Activated CD4-positive, CD25-positive, alpha-beta regulatory T cell treated with anti-CD3 and anti-CD28 coated beads, Interleukin-2, amount 50 U/mL, for 24 hours (primary cell): ENCODE results near the gene PDE11A.
A peak's percentile ranks its signal among the peaks of the same experiment; 100 is the strongest.

Experiments
- ATAC-seq, 2 donors: fragments of 150-1000 bp; cut with Tn5 transposase; one replicate each; pipeline ENCODE4 v1.10.0; 2021; ENCODE audit warnings: mild to moderate bottlenecking in 1 of 2, moderate library complexity in 1 of 2

PDE11A gene

DNA sequence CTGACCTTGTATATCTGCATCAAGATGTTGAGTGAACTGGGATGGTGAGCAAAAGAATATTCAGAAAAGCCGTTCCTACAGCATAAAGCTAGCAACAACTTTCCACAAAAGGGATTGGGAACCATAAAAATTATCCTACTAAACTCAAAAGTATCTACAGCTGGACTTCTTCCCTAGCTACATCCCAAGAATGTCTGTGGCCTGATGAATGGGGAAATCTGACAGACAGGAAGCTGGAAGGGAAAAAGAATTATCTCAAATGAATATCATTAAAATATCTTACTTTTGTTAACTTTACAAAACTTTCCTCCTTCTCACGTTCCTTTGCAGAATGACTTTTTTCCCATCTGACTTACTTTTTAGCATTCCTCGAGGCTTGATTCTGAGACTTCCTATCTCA, 150.9 kb downstream of the PDE11A start:
- ATAC-seq = no peak

DNA sequence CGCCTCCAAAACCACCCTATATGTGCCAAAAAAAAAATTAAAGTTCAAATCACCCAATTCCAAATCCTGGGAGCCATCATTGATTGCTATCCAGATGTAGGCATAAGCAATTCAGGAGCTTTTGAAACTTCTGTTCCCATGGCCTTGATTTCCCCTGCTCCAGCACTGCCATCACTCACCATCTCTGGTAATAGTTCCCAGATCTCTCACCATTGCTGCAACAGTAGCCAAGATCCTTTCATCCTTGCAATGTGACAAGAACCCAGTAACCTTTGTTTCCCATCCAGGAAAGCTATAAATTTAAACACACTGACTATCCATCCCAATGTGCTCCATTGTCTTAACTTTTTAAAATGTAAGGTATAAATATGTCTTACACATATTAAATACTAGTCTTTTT, 155.4 kb downstream of the PDE11A start:
- ATAC-seq = no peak

DNA sequence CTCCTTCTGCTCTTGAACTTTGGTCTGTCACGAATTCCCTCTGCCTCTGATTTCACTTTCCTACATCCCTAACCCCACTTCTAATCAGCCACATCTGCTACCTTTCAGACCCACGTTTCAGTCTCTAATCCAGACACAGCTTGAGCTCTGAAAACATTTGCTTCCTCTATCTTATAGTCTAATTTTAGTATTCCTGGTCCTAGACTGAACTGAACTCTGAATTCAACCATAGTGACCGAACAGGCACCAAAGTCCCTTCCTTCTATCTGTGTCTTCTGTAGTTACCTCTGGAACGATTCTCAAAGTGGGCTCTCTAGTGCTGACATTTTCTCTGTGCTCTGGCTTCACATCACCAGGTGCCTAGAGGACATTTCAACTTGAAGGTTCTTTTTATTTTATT, 156.2 kb downstream of the PDE11A start:
- no peak for ATAC-seq

DNA sequence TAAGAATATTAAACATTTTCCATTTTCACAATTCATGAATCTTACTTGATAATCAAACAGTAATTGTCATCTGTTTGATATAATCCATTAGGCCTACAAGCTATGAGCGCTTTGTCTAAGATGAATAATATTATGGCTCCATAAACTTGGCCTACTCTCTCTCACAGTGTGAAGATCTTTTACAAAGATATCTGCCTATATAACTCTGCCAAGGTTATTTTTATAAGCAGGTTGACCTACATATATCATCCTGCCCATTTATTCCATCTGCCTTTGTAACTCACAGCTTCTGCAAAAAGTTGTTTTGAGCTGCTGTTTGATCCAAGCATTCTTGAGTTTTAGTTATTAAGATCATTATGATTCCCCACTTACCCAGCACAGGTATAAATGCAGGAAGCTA, 158.3 kb downstream of the PDE11A start:
- ATAC-seq = no peak

DNA sequence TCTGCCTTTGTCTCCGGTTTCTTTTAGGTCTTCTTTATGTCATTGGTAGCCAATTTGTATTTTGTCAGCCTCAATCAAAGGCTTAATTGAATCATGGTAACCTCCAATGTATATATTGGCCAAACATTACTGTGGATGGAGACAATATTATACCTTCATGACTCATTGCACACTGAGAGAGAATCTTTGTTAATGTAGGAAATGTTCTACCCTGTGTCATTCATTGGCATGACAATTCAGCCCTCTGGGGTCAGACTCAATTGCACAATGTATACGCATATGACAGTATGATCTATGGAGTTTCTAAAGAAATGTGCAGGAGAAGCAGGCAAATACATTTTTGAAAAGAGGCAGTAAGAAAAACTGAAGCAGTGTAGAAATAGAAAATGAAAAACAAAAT, 162.6 kb downstream of the PDE11A start:
- no peak for ATAC-seq

DNA sequence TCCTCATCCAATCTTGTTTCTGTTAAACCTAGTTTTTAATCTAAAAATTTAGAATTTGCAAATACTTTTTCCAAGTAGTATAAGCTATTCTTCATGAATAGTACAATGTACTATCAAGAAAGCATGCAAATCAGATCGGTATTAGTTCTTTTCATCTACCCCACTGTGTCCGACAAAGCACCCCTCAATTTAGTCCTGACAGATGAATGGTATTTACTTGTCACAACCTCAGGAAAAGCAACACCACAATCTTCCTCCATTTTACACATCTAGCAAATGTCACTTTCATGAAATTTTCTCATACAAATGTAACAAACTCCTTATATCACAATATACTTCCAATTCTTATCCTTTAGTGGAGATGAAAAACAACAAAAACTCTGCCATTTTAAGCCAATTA, 163.8 kb downstream of the PDE11A start:
- no peak for ATAC-seq

DNA sequence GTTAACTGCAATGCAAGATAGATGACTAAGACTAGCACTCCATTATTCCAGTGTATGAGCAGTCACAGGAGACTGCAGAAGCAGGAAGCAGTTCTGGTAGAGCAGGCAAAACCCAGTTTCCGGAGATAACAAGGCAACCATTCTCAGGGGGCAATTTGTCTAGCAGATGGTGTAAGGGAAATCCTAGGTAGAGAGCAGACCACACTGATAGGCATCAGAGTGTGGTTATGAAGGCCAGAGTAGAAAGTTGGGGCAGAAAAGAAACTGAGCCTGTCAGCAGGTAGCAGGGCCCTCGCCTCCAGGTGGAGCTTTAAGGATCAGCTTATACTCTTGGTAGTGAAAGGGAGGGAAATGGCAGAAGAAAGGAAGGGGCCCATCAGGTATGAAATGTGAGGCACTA, 164.4 kb downstream of the PDE11A start:
- no peak for ATAC-seq

DNA sequence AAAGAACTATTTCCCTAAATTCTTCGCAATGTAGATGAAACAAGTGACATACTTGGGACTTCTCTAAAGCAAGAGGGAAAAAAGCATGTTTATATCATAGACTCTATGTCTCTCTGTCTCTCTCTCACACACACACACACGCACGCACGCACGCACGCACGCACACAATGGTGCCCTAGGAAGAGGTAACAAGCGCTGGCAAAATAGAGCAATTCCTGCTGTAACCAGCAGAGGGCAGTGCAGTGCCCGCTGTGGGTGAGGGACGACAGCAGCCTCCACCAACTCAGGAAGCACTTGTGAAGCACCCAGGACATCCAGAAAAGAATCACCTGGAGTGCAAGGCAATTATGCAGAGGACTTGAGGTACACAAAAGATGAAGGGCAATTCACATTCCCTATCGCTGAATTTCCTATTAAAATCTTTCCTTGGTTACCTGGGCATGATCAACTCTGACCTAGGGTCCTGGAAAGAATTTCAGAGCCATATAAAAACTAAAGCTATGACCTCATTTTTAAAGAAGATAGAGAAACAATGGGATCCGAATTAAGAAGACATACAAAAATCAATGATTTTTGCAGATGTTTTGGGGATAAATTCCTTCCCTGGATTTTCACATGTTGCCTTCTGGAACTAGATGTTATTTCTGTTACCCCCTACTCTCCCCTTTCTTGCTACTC, 166.4 kb downstream of the PDE11A start:
- ATAC-seq = peak; percentile 48 to 63

DNA sequence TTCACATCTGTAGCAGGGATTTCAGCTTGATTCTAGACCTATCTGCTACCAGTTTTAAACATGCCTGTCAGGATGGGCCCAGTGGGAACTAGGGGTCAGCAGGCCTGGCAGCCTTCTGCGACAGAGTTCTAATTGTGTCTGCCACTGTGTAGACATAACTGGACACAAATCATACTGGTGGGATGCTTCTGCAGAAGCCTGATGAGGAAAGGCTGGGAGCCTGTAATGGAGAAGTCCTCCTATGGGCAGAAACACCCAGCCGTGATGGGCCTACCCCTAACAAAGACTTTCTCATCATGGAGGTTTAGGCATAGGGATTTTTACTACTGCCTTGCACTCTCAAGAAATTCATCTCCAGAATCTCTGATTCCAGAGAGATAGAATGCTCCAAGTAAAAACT, 166.9 kb downstream of the PDE11A start:
- ATAC-seq = no peak

DNA sequence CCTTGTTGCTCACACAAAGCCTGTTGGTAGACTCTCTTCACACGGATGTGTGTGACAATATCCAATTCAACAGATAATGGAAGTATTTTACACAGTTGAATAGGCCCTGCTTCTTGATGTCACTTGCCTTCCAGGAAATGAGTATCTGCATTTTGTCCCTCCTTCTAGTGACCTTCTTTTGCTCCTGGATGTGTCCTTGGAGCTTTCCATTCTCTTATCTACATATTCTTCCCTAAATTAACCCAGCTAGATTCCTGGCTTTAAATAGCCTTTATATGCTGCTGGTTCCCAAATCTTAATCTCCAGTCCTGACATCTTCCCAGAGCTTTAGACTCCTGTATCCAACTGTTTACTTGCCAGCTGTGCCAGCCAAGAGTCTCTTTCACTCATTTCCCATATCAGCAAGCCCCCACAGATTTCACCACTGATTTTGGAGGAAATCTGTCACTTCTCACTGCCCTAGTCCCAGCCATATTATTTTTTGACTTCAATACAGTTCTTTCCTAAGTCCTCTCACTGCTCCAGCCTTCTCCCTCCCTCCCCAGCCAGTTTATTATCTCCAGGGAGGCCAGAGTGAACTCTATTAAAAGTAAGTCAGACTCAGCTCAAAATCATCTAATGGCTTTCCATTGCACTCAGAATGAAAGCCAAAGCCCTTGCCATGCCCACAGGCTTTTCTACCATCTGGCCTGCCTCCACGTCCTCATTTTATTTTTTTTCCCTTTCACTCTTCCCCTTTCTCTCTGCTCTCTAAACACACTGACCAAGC, 170.0 kb downstream of the PDE11A start:
- ATAC-seq = no peak

DNA sequence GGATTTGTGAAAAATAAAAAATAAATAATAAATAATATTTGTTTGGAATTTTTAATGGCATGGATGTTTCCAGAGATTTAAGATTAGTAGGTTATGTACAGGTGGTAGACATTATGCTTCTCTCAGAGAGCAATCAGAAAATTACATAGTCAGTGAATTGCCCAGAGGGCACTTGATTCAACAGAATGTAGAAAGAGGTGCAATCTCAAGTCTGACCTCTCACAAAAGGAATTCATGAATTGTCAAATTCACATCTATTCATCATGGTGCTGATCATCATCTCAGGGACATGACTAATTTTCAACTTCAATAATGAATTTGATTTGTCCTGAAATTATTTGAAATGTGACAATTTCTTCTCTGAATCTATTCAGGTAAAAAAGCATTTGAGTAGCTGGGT, 172.5 kb downstream of the PDE11A start:
- ATAC-seq = no peak

DNA sequence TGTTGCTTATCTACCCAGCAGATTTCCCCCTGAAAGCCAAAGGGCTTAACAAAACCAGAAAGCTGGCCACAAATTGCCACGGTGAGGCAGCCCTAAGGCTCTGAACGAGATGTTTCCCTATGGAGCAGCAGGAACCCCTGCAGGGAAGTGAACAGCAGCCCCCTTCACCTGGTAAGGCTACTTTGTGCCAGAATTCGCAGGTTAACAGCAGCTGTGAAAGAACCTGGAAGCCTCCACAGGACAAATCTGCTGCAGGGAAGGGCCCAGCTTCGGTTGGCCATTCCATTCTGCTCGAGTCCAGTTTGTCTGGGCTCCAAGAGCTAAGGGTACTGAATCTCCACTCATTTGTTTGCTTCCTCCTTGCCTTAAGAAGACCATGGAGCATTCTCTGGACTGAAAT, 175.3 kb downstream of the PDE11A start:
- no peak for ATAC-seq

DNA sequence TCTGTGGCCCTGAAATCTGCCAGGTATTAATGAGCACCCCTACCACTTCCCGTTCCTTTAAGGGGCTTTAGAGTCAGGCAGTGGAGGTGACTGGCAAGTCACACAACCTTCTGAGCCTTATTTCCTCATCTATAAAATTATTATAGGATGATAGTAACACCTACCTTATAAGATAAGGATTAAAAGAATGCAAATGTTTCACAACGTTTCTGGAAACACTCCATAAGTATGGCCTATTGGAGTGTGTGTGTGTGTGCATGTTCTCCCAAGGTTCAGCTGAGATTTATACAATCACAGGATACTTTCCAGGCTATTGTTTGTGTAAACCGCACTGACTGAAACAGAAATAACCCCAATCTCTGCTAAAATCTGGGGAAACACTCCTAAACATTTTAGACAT, 176.0 kb downstream of the PDE11A start:
- ATAC-seq = no peak

DNA sequence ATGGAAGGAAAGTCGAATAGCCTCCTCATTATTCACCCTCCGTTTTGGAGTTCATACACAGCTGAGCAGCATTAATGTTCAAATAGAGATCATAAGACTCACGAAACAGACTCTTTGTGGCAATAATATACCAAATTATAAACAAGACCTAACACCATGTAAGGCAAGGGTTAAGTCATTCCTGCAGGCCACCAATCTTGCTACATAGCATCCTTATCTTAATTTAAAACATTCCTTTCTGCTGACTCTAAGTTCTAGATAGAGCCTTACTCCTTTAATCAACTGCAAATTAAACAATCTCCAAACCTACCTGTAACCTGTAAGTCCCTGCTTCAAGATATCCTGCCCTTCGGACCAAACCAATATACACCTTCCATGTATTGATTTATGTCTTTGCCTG, 178.0 kb downstream of the PDE11A start:
- no peak for ATAC-seq

DNA sequence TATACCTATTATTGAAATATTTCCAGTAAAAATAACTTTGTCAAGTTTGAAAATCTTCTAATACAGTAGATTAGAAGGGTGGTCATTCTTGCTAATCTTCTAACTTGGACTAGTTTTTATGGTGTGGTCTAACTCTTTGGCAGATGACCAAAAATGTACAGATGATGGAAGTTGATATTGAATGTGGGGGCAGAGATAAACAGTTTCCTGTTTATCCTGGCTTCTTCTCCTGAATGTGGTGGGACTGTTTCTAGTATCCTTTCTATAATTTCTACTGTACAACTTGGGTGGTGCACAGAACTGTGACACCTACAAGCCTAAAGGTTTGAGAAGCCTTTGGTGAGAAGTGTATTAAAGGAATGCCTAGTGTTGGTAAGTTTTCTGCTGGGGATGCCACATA, 178.7 kb downstream of the PDE11A start:
- no peak for ATAC-seq

DNA sequence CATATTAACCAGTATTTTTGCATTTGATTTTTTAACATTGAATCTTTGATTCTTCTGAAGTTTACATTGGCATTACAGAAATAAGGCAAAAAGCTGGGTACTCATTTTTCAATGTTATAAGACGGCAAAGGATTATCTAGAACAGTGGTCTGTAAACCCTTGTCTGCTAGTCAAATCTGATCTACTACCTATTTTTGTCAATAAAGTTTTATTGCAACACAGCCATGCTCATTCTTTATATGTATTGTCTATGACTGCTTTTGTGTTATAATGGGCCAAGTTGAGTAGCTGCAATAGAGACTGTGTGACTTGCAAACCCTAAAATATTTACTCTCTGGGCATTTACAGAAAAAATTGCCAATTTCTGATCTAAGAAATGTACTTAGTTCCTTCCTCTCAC, 181.0 kb downstream of the PDE11A start:
- no peak for ATAC-seq

DNA sequence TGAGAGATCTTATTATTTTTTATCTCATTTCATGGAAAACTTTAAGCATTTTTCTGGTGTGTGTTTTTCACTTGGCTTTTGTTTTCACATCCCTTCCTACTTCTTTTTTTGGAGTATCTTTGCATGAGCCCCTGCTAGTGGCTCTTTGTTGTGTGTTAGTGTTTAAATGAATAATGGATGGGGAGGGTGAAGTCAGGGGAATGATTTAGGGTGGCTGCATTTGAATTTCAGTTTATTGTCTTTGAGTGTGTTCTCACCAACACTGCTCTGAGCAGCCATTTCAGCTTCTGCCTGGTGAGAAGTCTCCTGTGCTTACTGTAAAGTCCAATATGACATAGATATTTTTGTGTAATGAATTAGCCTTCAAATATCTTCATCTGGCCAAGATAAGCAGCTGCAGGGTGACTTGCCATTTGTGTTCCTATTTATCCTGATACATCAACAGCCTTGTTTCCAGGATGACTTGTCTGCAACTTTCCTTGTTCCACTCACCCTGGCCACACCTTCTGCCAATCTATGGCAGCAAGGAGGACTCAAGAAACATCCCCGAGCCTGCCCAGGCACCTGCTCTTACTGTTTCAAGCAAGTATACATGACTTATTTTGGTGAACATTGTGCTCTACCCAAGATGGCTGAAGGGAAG, 182.6 kb downstream of the PDE11A start:
- ATAC-seq = no peak

DNA sequence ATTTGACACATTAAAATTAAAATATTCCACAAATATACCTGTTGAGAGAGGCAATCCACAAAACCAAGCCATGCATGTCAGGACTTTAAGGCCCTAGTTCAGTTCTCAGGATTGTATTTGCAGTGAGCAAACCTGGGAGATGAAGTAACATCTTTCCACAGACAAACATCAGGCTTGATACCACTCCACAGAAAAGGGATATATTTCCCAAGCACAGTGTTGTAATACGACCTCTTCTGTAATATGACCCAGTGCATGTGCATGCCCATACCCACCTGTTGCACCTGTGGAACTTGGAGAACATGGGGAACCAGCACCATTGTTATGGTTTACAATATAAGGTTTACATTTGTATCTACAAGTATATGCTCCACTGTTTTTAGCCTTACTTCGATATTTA, 184.0 kb downstream of the PDE11A start:
- no peak for ATAC-seq

DNA sequence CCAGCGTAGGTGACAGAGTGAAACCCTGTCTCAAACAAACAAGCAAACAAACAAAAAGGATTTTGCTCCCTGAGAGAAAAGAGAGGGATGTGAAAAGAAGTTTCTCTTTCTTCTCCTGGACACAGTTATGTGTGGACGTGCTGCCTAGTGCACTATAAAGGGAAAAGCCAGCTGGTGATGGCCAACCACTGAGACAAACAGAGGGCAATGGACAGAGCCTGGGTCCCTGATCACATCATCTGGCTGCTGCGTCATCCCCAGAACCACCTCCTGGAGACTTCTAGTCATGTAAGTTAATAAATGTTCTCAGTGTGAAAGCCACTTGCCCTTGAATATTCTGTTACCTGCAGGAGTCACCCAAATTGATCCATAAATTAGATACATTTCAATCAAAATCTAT, 184.9 kb downstream of the PDE11A start:
- ATAC-seq = no peak

DNA sequence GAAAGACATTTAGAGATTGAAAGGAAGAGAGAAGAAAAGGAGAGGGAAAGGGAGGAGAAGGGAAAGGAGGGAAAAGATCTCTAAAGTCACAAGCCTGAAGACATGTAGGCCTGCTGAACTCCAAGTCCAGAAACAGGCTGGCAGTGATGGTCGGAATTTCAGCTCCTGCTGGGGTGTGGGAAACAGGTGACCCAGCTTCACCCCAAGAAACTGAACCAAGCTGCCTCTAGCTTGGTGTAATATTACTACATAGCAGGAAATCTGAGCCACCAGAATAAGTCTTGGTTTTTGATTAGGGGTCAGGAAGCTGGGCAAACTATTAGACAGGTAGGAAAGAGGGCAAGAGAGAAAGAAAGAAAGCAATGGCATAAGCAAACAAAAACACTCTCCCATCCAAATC, 185.8 kb downstream of the PDE11A start:
- ATAC-seq = no peak

DNA sequence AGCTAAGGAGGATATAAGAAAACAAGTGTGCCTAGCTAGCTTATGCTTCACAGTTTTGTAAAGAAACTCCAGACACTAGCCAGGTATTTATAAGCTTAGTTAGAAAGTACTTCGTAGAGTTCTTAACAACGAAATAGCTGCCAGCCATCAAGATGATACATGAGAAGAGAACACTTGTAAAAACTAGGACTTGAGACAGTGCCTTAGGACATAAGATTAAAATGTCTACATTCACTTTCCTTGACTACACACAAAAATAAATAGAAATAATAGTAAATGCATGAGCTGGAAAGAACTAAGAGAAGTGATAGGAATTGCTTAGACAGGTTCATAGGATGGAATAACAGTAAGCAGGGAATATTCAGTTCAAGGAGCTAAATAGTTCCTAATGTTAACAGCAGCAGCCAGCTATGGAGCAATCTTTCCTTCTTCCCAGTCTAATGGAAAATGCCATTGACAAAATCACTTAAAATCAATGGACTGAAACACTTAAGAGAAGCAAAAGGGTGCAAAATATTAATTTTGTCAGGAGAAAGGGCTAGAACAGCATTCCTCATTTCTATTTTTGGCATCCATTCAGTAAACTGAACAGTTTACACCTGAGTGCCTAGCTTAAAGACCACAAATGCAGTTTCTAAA, 186.6 kb downstream of the PDE11A start:
- no peak for ATAC-seq

DNA sequence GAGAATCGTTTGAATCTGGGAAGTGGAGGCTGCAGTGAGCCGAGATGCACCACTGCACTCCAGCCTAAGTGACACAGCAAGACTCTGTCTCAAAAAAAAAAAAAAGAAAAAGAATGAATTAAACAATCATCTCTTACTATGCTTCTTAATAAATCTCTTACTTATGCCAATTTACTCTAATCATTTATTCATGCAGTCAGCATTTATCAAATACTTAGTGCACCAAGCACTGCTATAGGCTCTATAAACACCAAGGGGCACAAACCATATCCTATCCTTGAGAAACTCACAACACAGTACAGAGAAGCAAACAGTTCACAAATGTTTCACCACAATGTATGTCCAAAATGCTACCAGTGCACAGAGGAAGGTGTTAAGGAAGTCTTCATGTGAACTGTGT, 189.4 kb downstream of the PDE11A start:
- no peak for ATAC-seq

DNA sequence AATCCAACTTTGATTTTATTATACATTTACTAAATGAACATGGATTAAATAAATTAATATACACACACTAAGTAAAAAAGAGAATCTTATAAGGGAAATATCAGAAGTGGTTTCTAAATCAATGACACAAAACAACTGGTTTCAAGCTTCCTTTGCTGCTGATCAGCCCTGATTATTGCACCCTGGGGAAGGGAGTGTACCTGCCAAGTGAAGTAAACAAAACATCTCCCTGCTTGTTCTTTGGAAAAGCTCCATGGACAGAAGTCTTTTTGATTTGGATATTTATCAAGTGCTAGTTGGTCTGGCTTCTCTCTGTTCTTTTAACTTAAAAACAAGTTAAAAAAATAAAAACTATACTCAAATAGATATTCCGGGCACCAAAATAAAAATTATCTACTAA, 190.1 kb downstream of the PDE11A start:
- ATAC-seq = no peak

DNA sequence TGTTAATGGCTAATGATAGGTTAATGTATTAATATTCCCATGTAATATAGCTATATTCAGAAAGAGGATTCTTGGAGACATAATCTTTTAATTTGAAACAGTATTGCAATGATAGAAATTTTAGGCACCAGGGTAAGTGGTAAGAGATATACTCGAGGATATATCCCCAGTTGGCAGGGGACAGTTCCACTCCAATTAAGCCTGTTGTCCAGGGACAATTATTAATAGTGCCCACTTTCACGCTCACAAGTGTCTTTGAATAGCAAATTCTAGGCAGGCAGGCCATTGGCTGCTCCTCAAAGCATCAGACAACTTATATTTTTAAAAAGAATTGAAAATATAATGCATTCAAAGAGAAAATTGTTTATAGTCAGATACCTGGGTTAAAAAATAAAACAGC, 190.7 kb downstream of the PDE11A start:
- no peak for ATAC-seq
